KMS-11 (cell line): ENCODE data around the gene UBASH3A.

Experiments
- H2AFZ ChIP-seq: fragments of 200-600 bp; sonication (generic); 2 replicates; pipeline ENCODE4 v1.6.1; 2016; ENCODE audit warnings: antibody characterized with exemption, mixed run types, low read depth
- H3K27ac ChIP-seq: fragments of 200-600 bp; sonication (generic); 2 replicates; pipeline ENCODE4 v1.6.1; 2016; ENCODE audit warnings: mild to moderate bottlenecking, mixed run types
- H3K27me3 ChIP-seq: fragments of 200-600 bp; sonication (generic); 2 replicates; pipeline ENCODE4 v1.6.1; 2017; ENCODE audit warnings: mild to moderate bottlenecking, low read depth, mixed run types, moderate library complexity; ENCODE audit not compliant: insufficient read depth
- H3K36me3 ChIP-seq: fragments of 200-600 bp; sonication (generic); 2 replicates; pipeline ENCODE4 v1.6.1; 2017; ENCODE audit warnings: mild to moderate bottlenecking, mixed run types; ENCODE audit not compliant: insufficient read depth
- H3K4me1 ChIP-seq: fragments of 200-600 bp; sonication (generic); 2 replicates; pipeline ENCODE4 v1.6.1; 2016; ENCODE audit warnings: mild to moderate bottlenecking, low read depth, mixed run types; ENCODE audit not compliant: poor library complexity, severe bottlenecking
- H3K4me2 ChIP-seq: fragments of 200-600 bp; sonication (generic); 2 replicates; pipeline ENCODE4 v1.7.0; 2016; ENCODE audit warnings: mild to moderate bottlenecking, mixed run types
- H3K4me3 ChIP-seq: fragments of 200-600 bp; sonication (generic); IDR thresholded peaks from 2 replicates; pipeline ENCODE4 v1.6.1; 2017; ENCODE audit warnings: low read depth, low read length, mixed read lengths; ENCODE audit not compliant: insufficient read depth
- H3K79me2 ChIP-seq: fragments of 200-600 bp; sonication (generic); 2 replicates; pipeline ENCODE4 v1.6.1; 2016; ENCODE audit warnings: low read depth, mixed run types; ENCODE audit not compliant: insufficient read depth
- H3K9ac ChIP-seq: fragments of 200-600 bp; sonication (generic); 2 replicates; pipeline ENCODE4 v1.6.1; 2016; ENCODE audit warnings: mild to moderate bottlenecking, mixed run types
- H4K20me1 ChIP-seq: fragments of 200-600 bp; sonication (generic); 2 replicates; pipeline ENCODE4 v1.6.1; 2016; ENCODE audit warnings: mild to moderate bottlenecking, mixed run types; ENCODE audit not compliant: insufficient read depth
- CTCF ChIP-seq: fragments of 200-600 bp; sonication (generic); conservative IDR thresholded peaks from 2 replicates; pipeline ENCODE4 v1.6.1; 2017; ENCODE audit warnings: low read depth, mild to moderate bottlenecking, antibody characterized with exemption, low read length, moderate library complexity, mixed read lengths

The UBASH3A gene

DNA sequence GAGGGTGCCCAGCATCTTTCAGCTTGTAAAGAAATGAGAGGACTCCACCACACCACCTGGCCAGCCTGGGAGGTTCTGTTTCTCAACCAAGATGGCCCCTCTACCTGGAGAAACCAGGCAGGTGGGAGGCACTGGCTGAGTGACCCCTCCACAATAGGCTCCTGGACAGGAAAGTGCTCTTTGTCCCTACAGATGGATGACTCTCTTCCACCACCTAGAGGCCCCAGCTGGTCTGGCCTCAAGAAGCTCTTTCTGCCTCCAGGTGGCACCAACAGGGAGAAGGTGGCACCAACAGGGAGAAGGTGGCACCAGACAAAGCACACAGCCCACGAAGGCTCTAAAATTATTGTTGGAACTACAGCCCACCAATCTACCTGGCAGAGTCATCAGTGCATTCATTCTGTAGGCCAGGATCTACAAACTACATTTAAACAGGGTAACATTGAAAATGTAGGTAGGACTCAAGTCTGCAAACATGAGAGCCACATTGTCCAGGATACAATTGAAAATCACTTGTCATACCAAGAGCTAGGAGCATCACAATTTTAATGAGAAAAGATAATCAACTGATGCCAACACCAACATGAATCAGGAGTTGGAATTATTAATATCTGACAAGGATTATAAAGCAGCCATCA, 22.2 kb upstream of the UBASH3A start:
- Histone ChIP-seq H3K79me2 (no peaks in the 10 kb centered on the region), H3K9ac (no peak overlapping the region), H3K4me3 (no peak overlapping the region), H3K36me3 (no peaks in the 10 kb centered on the region), H3K4me2 (no peak overlapping the region), H4K20me1 (no peaks in the 10 kb centered on the region), H3K4me1 (no peaks in the 10 kb centered on the region), H2AFZ (no peak overlapping the region), H3K27me3 (peaks cover 44% of the 10 kb centered on the region), H3K27ac (no peak overlapping the region)
- peak; percentile 52 for TF ChIP-seq CTCF

- TF ChIP-seq CTCF, result no peak
- H3K4me2 ChIP-seq, result no peak overlapping the region
- H3K4me1 ChIP-seq, result no peaks in the 10 kb centered on the region
- no peaks in the 10 kb centered on the region for H4K20me1 ChIP-seq
- H3K4me3 ChIP-seq, result no peak overlapping the region
- peaks cover 44% of the 10 kb centered on the region for H3K27me3 ChIP-seq
- no peak overlapping the region for H3K27ac ChIP-seq
- no peaks in the 10 kb centered on the region for H3K79me2 ChIP-seq
- H3K36me3 ChIP-seq, result no peaks in the 10 kb centered on the region
- H3K9ac ChIP-seq, result no peak overlapping the region
- no peak overlapping the region for H2AFZ ChIP-seq
These were observed 20.8 kb upstream of the UBASH3A start for GRCh38 chr21:42382915-42383314.

DNA sequence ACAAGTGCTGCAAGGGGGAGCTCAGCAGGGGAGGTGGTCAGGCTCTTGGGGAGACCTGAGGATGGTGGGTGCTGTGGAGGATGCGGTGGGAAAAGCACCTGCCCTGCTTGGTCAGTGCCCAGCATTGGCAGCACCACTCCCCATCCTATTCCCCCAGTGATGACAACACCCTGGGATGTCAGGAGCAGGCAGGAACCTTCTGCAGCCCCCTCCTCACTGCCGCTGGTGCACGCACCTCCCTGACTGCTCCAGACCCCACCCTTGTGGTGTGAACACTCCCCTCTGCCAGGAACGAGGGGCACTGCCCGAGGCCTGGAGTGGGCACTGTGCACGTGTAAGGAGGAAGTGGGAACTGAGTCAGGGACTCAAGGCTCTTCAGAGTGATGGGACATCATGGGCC, 20.4 kb upstream of the UBASH3A start:
- H3K9ac ChIP-seq, result no peak overlapping the region
- H3K4me1 ChIP-seq, result no peaks in the 10 kb centered on the region
- no peak overlapping the region for H3K4me3 ChIP-seq
- H2AFZ ChIP-seq, result no peak overlapping the region
- H3K79me2 ChIP-seq, result no peaks in the 10 kb centered on the region
- H3K36me3 ChIP-seq, result no peaks in the 10 kb centered on the region
- no peak overlapping the region for H3K27ac ChIP-seq
- no peak for TF ChIP-seq CTCF
- no peaks in the 10 kb centered on the region for H4K20me1 ChIP-seq
- H3K27me3 ChIP-seq, result peaks cover 44% of the 10 kb centered on the region
- no peak overlapping the region for H3K4me2 ChIP-seq

- no peaks in the 10 kb centered on the region for H3K79me2 ChIP-seq
- no peak overlapping the region for H3K4me3 ChIP-seq
- H3K9ac ChIP-seq, result no peak overlapping the region
- H3K27me3 ChIP-seq, result peaks cover 36% of the 10 kb centered on the region
- no peak for TF ChIP-seq CTCF
- no peaks in the 10 kb centered on the region for H3K4me1 ChIP-seq
- no peak overlapping the region for H3K4me2 ChIP-seq
- no peak overlapping the region for H3K27ac ChIP-seq
- no peaks in the 10 kb centered on the region for H4K20me1 ChIP-seq
- no peaks in the 10 kb centered on the region for H3K36me3 ChIP-seq
- no peak overlapping the region for H2AFZ ChIP-seq
These were observed 19.4 kb upstream of the UBASH3A start for GRCh38 chr21:42384156-42384945.
